AG04449 (cell line): ENCODE data around the gene EVC2.

Experiments used
- CTCF ChIA-PET: fragments of 350-600 bp; formaldehyde crosslinking; extraction: SDS; loops from one replicate; lab custom pipeline; 2021; ENCODE audit warnings: antibody characterized with exemption; lab: Yijun Ruan, JAX
- POLR2A ChIA-PET: fragments of 400-600, 350-600 bp; formaldehyde crosslinking; extraction: SDS; loops from one replicate; lab custom pipeline; 2020; ENCODE audit warnings: antibody characterized with exemption, inconsistent platforms; lab: Yijun Ruan, JAX
- DNase-seq: peaks from one replicate; pipeline ENCODE4 v3.0.0-alpha.2; 2010; ENCODE audit warnings: low read depth, low spot score
- H3K4me3 ChIP-seq: 2 replicates; pipeline ENCODE4 v1.5.1; 2011; ENCODE audit warnings: low read depth, mild to moderate bottlenecking, control low read depth, low read length
- CTCF ChIP-seq: IDR thresholded peaks from one replicate; pipeline ENCODE4 v1.5.1; 2011; ENCODE audit warnings: mild to moderate bottlenecking, moderate library complexity, low read length, control low read depth, inconsistent platforms; ENCODE audit not compliant: insufficient read depth; ENCODE audit errors: missing control alignments

EVC2 gene

GRCh38 chr4:5622596-5622995, 85.8 kb downstream of the EVC2 start:
- no peak for DNase-seq
- H3K4me3 ChIP-seq, result no peak overlapping the region
- TF ChIP-seq CTCF, result no peak
- POLR2A ChIA-PET, result no interaction called here
- CTCF ChIA-PET, result interaction anchor here (0.6 to 2.3 kb wide), 2 partner anchors 11 to 57 kb away, joined by 3 to 7 read pairs; no protein-coding TSS in a partner anchor

DNA sequence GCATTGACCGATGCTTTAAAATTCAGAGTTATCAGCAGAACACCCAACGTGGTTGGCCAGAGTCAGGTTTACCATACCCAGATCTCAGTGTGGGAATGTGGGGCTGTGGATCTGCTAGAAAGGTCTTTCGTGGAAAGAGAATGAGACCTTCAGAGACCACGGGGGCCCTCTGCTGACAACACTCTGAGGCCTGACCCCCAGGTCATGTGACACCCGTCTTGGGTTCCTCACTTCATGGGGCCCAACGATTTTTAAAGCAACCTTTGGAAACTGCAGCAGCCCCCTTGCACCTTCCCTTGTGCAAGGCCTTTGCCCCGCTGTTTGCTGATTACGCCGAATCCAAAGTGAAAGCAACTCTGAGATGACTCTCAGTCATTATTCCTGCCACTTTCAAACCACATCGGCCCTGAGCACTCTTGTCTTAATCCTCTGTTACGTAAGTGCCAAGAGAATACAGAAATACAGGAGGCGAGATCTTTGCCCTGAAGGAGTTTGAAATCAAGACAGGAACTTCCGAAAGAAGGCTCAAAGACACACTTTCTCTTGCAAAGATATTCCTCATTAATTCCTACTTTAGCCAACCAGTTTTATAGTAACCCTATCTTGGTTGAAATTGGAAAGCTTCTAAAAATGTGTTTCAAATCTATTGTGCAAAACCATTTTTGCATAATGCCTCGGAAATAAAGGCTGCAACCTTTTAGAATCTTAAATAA, 88.3 kb downstream of the EVC2 start:
- POLR2A ChIA-PET, result no interaction called here
- no peak for DNase-seq
- no peak for TF ChIP-seq CTCF
- CTCF ChIA-PET, result interaction anchor here (2.0 to 2.3 kb wide), 2 partner anchors 14 to 193 kb away, joined by 5 to 7 read pairs; no protein-coding TSS in a partner anchor
- H3K4me3 ChIP-seq, result no peak overlapping the region

DNA sequence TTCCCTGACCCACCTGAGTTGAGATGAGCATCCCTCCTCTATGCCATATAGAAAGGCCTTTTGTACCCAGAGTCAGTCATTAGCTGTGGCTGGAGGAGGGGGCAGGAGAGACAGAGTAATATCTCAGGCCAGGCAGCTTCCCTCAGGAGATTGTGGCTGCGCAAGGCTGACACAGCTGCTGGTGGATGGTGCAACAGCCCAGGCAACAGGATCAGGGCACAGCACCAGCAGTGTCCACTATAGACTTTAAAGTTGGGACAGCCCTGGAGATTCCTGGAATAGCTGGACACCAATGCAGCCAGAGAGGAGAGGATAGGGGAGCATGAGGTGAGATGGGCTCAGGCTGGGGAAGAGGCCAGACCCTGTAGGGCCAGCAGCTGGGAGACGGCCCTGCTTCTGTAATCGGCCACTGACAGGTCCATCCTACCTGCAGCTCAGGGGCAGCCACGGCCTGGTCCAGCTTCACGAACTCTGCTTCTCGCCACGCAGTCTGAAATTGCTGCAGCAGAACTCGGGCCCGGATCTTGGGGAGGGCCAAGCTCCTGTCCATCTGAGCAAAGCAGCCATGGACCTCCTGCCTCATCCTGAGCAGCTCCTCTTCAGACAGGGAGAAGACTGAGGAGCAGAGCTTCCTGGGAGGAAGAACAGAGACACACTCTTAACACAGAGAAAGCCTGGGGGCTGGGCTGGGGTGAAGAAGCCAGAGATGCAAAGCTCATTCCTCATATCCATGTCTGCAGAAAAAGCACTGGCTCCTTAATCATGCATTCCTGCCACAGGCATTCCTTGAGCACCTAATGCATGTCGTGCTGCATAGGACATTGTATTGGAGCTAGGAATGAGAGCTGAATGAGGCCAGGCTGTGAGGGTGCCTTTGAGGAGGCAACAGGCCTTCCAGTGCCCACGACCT, 90.1 kb downstream of the EVC2 start:
- DNase-seq, result no peak
- CTCF ChIA-PET, result interaction anchor here (1.1 to 2.1 kb wide), 3 partner anchors 10 to 203 kb away, joined by 3 to 8 read pairs (median 5); no protein-coding TSS in a partner anchor

GRCh38 chr4:5616331-5616950, 91.9 kb downstream of the EVC2 start:
- ChIA-PET CTCF (no interaction called here), POLR2A (no interaction called here)
- no peak for TF ChIP-seq CTCF
- no peak overlapping the region for H3K4me3 ChIP-seq
- no peak for DNase-seq

More for the DNA sequence above, 90.1 kb downstream of the EVC2 start:
- no peak overlapping the region for H3K4me3 ChIP-seq
- TF ChIP-seq CTCF, result no peak
- POLR2A ChIA-PET, result no interaction called here

- no peak for TF ChIP-seq CTCF
- ChIA-PET CTCF (no interaction called here), POLR2A (no interaction called here)
- DNase-seq, result no peak
- no peak overlapping the region for H3K4me3 ChIP-seq
These were observed 92.8 kb downstream of the EVC2 start for GRCh38 chr4:5615496-5616075.
